GM19043 (cell line): ENCODE measurements around the gene ALDH3B1.

Experiments
- ATAC-seq: cut with Tn5 transposase; IDR thresholded peaks from one replicate; pipeline ENCODE4 v1.9.1; 2021; ENCODE audit warnings: low read depth; ENCODE audit not compliant: unreplicated experiment

Gene ALDH3B1

GRCh38 chr11:68027667-68028066 is 17.5 kb downstream of the ALDH3B1 start:
- no peak for ATAC-seq

DNA sequence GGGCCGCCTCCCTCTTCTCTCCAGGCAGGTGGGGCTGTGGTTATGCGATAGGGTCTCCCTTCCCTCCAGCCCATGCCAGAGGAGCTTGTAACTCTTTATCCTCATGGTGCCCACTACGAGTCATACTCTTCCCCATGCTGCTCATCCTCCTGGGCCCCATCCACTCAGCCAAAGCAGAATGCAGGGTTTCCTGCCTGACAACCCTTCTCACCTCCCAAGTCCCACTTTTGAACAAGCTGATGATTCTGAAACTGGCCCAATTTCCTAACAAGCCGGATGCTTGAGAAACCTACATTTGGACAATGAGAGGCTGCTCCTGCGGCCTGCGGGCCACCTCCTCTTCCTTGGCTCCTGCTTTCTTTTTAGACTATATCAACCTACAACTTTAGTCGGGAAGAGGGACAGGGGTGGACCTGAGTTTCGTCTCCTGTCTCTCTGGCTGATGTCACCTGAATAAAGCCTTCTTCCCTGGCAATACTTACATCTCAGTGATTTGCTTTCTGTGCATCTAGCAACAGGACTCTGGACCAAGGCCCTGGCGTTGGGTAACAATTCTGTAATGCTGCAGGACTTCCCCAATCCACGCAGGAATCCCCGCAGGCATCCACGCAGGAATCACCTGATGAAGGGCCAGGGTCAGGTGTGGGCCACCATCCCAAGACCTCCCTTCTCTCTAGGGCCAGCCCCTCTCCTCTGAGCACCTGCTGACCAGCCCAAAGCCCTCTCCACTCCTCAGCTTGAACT is 18.8 kb downstream of the ALDH3B1 start:
- no peak for ATAC-seq

GRCh38 chr11:68030318-68031143 is 20.4 kb downstream of the ALDH3B1 start, which contains the start of gene NDUFS8:
Gene NDUFS8 (plus strand): TSS chr11:68030681. CDS start chr11:68032152, 1,471 bp downstream.
- ATAC-seq: peak; percentile 91

DNA sequence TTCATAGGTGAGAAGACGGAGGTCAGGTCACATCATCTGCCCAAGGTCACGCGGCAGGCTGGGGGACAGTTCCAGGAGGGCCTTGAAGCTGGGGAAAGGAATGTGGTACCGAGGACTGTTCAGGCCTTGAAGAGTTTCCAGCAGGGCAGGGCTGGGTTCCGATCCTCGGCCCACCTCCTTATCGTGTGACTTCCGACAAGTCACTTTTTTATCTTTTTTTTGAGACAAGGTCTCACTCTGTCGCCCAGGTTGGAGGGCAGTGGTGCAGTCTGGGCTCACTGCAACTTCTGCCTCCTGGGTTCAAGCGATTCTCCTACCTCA is 21.0 kb downstream of the ALDH3B1 start:
- no peak for ATAC-seq

DNA sequence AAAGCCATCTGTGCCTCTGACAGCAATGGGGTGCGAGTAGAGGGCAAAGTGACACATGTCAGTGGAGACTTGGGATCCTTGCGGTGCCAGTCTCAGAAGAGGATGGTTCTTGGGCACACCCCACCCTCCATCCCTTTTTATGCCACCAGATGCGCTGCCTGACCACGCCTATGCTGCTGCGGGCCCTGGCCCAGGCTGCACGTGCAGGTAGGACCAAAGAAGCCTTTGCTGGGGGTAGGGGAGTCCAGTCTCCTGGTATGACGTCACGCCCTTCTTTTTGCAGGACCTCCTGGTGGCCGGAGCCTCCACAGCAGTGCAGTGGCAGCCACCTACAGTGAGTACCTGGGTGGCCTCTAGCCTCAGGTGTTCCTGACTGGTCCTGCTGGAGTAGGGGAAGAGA is 21.9 kb downstream of the ALDH3B1 start:
- no peak for ATAC-seq

GRCh38 chr11:68032997-68033707 is 23.0 kb downstream of the ALDH3B1 start:
- ATAC-seq: no peak

- ATAC-seq: no peak
These were observed 23.6 kb downstream of the ALDH3B1 start for GRCh38 chr11:68033708-68034045.

DNA sequence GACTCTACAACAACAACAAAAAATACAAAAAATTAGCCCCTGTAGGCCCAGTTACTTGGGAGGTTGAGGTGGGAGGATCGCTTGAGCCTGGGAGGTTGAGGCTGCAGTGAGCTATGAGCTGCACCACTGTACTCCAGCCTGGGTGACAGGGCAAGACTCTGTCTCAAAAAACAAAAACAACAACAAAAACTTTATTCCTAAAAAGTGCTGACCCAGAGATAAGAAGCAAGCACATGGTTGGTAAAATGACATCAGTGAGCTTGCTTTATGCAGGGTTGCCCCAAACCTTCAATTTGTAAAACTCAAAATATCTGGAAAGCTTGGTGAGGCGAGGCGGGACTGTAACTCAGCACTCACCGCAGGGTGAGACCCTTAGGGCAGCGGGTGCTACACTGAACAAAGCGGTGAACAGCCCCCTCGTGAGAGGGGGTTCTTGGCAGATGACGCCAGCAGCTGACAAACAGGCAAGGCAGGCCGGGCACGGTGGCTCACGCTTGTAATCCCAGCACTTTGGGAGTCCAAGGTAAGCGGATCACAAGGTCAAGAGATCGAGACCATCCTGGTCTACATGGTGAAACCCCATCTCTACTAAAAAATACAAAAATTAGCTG is 25.2 kb downstream of the ALDH3B1 start:
- no peak for ATAC-seq

DNA sequence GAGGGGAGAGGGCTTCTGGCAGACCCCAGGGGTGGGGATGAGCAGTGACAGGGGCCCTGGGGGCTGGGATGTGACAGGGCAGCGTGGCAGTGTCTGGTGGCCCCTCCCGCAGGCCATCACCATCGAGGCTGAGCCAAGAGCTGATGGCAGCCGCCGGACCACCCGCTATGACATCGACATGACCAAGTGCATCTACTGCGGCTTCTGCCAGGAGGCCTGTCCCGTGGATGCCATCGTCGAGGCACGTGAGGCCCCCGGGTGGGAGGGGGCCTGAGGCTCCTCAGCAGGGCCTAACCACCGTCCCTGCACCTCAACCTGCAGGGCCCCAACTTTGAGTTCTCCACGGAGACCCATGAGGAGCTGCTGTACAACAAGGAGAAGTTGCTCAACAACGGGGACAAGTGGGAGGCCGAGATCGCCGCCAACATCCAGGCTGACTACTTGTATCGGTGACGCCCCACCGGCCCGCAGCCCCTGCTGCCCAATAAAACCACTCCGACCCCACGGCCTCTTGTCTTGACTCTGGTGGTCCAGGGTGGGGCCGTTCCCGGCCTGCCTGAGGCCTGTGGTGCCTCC is 26.1 kb downstream of the ALDH3B1 start:
- ATAC-seq: no peak

GRCh38 chr11:68036717-68037239 is 26.7 kb downstream of the ALDH3B1 start:
- ATAC-seq: no peak

GRCh38 chr11:68037411-68038225 is 27.5 kb downstream of the ALDH3B1 start:
- no peak for ATAC-seq

GRCh38 chr11:68038226-68038717 is 28.1 kb downstream of the ALDH3B1 start:
- no peak for ATAC-seq

DNA sequence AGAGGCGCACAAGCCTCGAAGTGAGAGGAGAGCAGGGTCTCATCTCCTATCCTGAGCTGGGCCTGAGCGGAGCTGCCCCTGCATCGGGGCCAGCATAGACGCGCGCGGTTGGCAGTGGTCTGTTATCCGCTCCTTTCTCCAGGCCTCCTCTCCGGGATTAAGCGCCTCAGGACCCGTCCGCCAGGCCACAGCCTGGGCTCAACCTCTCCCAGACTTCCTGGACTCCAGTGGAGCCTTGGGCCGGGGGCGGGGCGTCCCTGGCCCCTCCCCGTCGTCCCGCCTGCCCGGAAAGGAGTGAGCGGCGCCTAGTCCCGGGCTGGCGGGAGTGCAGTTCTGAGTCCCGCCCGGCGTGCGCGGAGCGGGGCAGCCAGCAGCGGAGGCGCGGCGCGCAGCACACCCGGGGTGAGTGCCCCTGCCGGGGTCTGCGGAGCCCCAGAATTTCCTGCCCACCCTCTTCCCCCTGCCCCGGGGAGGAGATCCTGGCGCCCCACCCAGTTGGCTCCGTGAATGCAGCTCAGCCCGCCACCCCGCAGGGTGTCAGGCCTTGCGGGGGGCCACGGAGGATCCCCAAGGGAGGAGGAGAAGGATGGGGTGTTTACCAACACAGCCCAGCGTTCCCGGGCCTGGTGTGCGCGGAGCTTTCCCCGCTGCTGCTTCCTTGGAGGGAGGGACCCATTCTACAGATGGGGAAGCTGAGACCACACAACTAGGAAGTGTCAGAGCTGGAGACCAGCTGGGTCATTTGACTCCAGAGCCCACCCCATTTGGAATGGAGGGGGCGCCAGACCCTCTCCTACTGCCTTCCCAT is 28.8 kb downstream of the ALDH3B1 start, which contains the start of gene TCIRG1:
TSS of gene TCIRG1 (plus strand) at position 308 of the 808 bp plus-strand sequence. CDS start 2,247 bp downstream, outside the sequence.
- ATAC-seq: no peak

- ATAC-seq: no peak
These were observed 29.5 kb downstream of the ALDH3B1 start for GRCh38 chr11:68039526-68040086.

GRCh38 chr11:68040101-68040956 is 30.2 kb downstream of the ALDH3B1 start:
- ATAC-seq: peak; percentile 51

- no peak for ATAC-seq
These were observed 30.9 kb downstream of the ALDH3B1 start for GRCh38 chr11:68040957-68041591.
